Kidney (tissue), 14 donors: Measurements from ENCODE around the gene SOX12. TPM values are rescaled to one million over a fixed set of nuclear protein-coding genes. Genes with fewer than 3 reads are reported as not detected.
A peak's percentile ranks its signal among the peaks of the same experiment; 100 is the strongest.

Experiments used
- DNase-seq, 5 donors: peaks; one replicate each; pipeline ENCODE4 v3.0.0-alpha.2; 2013 to 2020
- FAIRE-seq: peaks from 2 replicates; lab custom pipeline; 2012; peaks lifted over from hg19 to GRCh38; lab: Jason Lieb, UNC
- H3K27ac ChIP-seq, 2 donors: one replicate each; pipeline ENCODE4 v1.7.0; 2013; ENCODE audit warnings: low read depth in 2 of 2, low read length in 2 of 2, inconsistent platforms in 1 of 2
- H3K27me3 ChIP-seq: one replicate; pipeline ENCODE4 v1.7.1; 2013; ENCODE audit warnings: low read length, inconsistent platforms; ENCODE audit not compliant: control insufficient read depth, insufficient read depth
- H3K36me3 ChIP-seq, 3 donors: one replicate each; pipeline versions ENCODE4 v1.7.0 to v1.7.1; 2013; ENCODE audit warnings: low read length in 3 of 3, control low read depth in 1 of 3, inconsistent platforms in 1 of 3; ENCODE audit not compliant: insufficient read depth in 3 of 3, control insufficient read depth in 2 of 3
- H3K4me1 ChIP-seq, 3 donors: one replicate each; pipeline versions ENCODE4 v1.7.0 to v1.7.1; 2013; ENCODE audit warnings: low read length in 3 of 3, inconsistent platforms in 1 of 3, low read depth in 1 of 3; ENCODE audit not compliant: control insufficient read depth in 2 of 3, insufficient read depth in 2 of 3
- H3K4me3 ChIP-seq, 3 donors: one replicate each; pipeline versions ENCODE4 v1.7.0 to v1.8.1; 2013; ENCODE audit warnings: low read length in 3 of 3, control low read depth in 1 of 3, inconsistent platforms in 1 of 3
- H3K9ac ChIP-seq, 3 donors: one replicate each; pipeline versions ENCODE4 v1.7.0 to v1.7.1; 2013; ENCODE audit warnings: low read length in 3 of 3, control low read depth in 1 of 3, inconsistent platforms in 1 of 3
- H3K9me3 ChIP-seq, 3 donors: one replicate each; pipeline versions ENCODE4 v1.7.0 to v1.7.1; 2013; ENCODE audit warnings: low read length in 3 of 3, control low read depth in 1 of 3, inconsistent platforms in 1 of 3; ENCODE audit not compliant: control insufficient read depth in 2 of 3, insufficient read depth in 1 of 3
- intact Hi-C: fragments of 100-400 bp; cut with DNase I; formaldehyde crosslinking; loops from one replicate; pipeline ENCODE4 v1.11.1; 2022
- polyA plus RNA-seq: library from polyadenylated mRNA; stranded (reverse); fragments of 350-450 nt; fragmentation: Illumina TruSeq; extraction: RNeasy Lipid Tissue Mini Kit (QIAGEN cat#74804); gene quantifications from one replicate; pipeline ENCODE4 v1.2.3, GENCODE V29; 2014; ENCODE audit warnings: low read depth, low replicate concordance; ENCODE audit not compliant: insufficient read depth
- total RNA-seq: library from RNA; stranded (reverse); fragmentation: NEBNext Ultra II Directional; extraction: Animal tissue kit (Norgen Biotek cat#: 25700); gene quantifications from one replicate; pipeline ENCODE4 v1.2.1, GENCODE V29; 2021
- TF ChIP-seq, protein P1 (sequence below): IDR thresholded peaks from 3 replicates; pipeline ENCODE4 v1.5.1; 2012; ENCODE audit warnings: mild to moderate bottlenecking, moderate library complexity, borderline replicate concordance; ENCODE audit not compliant: insufficient read depth; ENCODE audit errors: extremely low read depth
- donor health status: control.
- donor health status: control.
- donor health status: control.
- donor health status: control.
- donor health status: control.
- donor health status: DM: yes; HTN: yes; CAD: no.
- donor health status: Normal renal cell carcinoma (clear cell type).

The SOX12 gene
- total and polyA plus RNA-seq, 2 donors from 2014 or later: 11.3 to 12.7 TPM

- DNase-seq (no peak), FAIRE-seq (no peak)
- TF ChIP-seq, protein P1, sequence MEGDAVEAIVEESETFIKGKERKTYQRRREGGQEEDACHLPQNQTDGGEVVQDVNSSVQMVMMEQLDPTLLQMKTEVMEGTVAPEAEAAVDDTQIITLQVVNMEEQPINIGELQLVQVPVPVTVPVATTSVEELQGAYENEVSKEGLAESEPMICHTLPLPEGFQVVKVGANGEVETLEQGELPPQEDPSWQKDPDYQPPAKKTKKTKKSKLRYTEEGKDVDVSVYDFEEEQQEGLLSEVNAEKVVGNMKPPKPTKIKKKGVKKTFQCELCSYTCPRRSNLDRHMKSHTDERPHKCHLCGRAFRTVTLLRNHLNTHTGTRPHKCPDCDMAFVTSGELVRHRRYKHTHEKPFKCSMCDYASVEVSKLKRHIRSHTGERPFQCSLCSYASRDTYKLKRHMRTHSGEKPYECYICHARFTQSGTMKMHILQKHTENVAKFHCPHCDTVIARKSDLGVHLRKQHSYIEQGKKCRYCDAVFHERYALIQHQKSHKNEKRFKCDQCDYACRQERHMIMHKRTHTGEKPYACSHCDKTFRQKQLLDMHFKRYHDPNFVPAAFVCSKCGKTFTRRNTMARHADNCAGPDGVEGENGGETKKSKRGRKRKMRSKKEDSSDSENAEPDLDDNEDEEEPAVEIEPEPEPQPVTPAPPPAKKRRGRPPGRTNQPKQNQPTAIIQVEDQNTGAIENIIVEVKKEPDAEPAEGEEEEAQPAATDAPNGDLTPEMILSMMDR: no peak
- H3K27me3 ChIP-seq: no peaks in the 10 kb centered on the region
- H3K4me3 ChIP-seq: no peak overlapping the region
- intact Hi-C loops: no loop called here
- peaks cover 0 to 6% (median 0%) of the 10 kb centered on the region in 3 donors for H3K9me3 ChIP-seq
- no peak overlapping the region for H3K9ac ChIP-seq
- no peak overlapping the region for H3K27ac ChIP-seq
- peaks cover 0 to 5% (median 3%) of the 10 kb centered on the region in 3 donors for H3K4me1 ChIP-seq
- no peaks in the 10 kb centered on the region for H3K36me3 ChIP-seq
Observed at GRCh38 chr20:343107-343506, 17.8 kb downstream of the SOX12 start.

- DNase-seq: no peak
- FAIRE-seq: no peak
- Histone ChIP-seq H3K36me3 (no peaks in the 10 kb centered on the region), H3K9me3 (peaks cover 0 to 6% (median 0%) of the 10 kb centered on the region in 3 donors), H3K27ac (peak overlapping the region in 1 of 2 donors; percentile 95), H3K4me1 (peaks cover 0 to 13% (median 10%) of the 10 kb centered on the region in 3 donors), H3K27me3 (no peaks in the 10 kb centered on the region), H3K4me3 (peak overlapping the region; percentile 57 to 80 (median 60)), H3K9ac (peak overlapping the region in 2 of 3 donors; percentile 69 to 82)
- TF ChIP-seq, protein P1: no peak
- intact Hi-C loops: no loop called here
Observed at GRCh38 chr20:346033-346639, 20.8 kb downstream of the SOX12 start.

DNA sequence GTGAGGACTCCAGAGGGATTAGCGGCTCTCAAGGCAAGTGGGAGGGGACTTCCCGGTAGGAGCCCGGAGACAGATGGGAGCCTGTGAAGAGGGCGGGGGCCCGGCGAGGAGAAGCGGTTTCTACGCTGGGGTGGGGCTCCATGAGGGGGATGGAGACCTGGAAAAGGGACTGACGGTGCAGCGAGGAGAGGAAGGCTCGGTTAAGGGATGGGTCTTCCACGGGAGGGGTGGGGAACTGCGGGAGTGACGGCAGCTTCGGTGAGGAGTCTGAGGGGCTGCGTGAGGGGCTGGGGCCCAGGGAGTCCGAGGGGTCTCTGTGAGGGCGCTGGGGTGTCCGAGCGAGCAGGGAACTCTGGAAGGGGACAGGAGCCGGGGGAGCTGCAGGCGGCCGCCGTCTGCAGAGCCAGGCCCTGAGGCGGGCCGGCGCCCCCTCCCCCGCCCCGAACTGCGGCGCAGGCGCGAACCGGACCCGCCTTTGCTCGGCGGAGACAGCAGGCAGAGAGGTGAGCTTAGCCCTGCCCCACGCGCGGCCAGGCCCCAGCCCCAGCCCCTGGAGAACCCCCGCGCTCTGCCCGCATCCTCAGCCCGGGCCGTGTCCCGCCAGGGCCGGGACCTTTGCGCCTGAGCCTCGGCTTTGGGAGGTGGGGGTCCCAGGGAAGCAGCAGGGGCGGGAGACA, 21.4 kb downstream of the SOX12 start, which contains the start of gene NRSN2:
Gene NRSN2, plus strand, starts transcription at position 472 of the 677 bp plus-strand sequence. CDS start 2,533 bp downstream, outside the sequence.
- DNase-seq (peak; percentile 76 to 91 (median 85)), FAIRE-seq (no peak)
- H3K9me3 ChIP-seq: peaks cover 0 to 4% (median 0%) of the 10 kb centered on the region in 3 donors
- peak within 1 kb of the TSS; percentile 57 to 80 (median 72) for H3K4me3 ChIP-seq
- peak within 1 kb of the TSS; percentile 69 to 83 (median 82) for H3K9ac ChIP-seq
- peak within 1 kb of the TSS; percentile 95 to 99 for H3K27ac ChIP-seq
- TF ChIP-seq, protein P1: no peak
- intact Hi-C loops: no loop called here
- no peaks in the 10 kb centered on the region for H3K27me3 ChIP-seq
- H3K4me1 ChIP-seq: peaks cover 0 to 13% (median 10%) of the 10 kb centered on the region in 3 donors
- H3K36me3 ChIP-seq: no peaks in the 10 kb centered on the region
